ENCODE results near the gene PLEKHM3. TPM values are rescaled to one million over a fixed set of nuclear protein-coding genes. Genes with fewer than 3 reads are reported as not detected.
"Not testable (repeated sequence)": the region's sequence is repeated elsewhere in the genome, so short reads cannot be mapped to it uniquely, and the experiment has no call there.

Gene PLEKHM3
- total RNA-seq, 1 donor from 2014 or later: 15.2 TPM

GRCh38 chr2:207926133-207926988 is 99.0 kb downstream of the PLEKHM3 start:
- DNase-seq (ENCODE audit: low spot score): no peak

- no peak for DNase-seq (ENCODE audit: low spot score)
These were observed 99.7 kb downstream of the PLEKHM3 start for GRCh38 chr2:207925601-207926000.

GRCh38 chr2:207921606-207922005 is 103.7 kb downstream of the PLEKHM3 start:
- no peak for DNase-seq (ENCODE audit: low spot score)

- no peak for DNase-seq (ENCODE audit: low spot score)
These were observed 104.6 kb downstream of the PLEKHM3 start for GRCh38 chr2:207920721-207921120.

DNA sequence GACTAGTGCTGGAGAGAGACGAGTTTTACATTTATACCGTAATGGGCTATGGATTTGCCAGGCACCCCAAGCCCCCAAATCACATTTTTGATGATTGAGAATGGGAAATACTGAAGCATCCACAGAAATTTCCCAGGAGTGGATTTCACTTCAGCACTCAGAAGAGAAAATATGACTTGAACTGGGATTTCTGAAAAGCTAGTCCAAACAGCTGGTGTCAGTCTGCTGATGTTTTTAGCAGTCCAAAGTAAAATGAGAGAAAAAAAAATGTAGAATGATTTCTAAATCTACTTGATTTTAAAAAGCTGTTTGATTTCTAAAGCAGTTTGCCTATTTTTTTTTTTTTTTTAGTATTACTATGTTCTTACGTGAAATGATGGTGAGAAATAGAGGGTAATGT is 105.0 kb downstream of the PLEKHM3 start:
- DNase-seq (ENCODE audit: low spot score): no peak

- DNase-seq (ENCODE audit: low spot score): no peak
These were observed 106.0 kb downstream of the PLEKHM3 start for GRCh38 chr2:207919164-207919919.

DNA sequence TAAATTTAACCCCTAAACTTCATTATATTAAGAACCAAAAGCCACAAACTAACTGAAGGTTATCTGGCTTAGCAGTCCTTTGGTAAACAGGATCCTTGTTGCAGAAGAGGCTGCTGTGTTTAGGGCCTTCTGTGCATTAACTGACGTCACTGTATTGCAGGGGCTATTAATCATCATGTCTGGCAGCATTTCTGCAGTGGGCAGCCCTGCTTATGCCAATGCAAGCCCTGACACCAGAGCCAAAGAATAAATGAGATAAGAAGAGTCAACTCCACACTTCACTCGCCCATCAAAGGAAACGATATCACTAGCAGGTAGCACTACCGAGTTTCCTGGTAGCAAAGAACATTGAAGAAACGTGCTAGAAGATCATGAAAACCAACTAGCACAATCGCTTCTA is 110.6 kb downstream of the PLEKHM3 start:
- DNase-seq (ENCODE audit: low spot score): no peak

GRCh38 chr2:207913772-207914358 is 111.5 kb downstream of the PLEKHM3 start:
- no peak for DNase-seq (ENCODE audit: low spot score)

DNA sequence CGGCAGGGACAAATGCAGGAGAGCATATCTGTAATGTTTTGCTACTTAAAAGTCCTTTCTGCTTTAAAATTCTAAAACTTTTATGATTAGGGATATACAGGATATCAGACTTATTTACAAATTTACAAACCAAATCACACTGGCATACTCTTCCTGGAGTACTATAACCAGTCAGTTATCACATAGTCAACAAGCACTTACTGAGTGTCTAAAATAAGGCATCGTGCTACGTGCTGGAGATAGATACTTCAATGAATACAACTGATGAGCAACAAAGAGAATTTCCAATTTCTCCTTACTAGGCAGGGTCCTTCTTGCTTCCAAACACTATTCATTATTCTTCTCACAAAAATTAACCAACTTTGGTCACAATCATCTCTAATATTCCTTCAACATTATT is 113.5 kb downstream of the PLEKHM3 start:
- no peak for DNase-seq (ENCODE audit: low spot score)

DNA sequence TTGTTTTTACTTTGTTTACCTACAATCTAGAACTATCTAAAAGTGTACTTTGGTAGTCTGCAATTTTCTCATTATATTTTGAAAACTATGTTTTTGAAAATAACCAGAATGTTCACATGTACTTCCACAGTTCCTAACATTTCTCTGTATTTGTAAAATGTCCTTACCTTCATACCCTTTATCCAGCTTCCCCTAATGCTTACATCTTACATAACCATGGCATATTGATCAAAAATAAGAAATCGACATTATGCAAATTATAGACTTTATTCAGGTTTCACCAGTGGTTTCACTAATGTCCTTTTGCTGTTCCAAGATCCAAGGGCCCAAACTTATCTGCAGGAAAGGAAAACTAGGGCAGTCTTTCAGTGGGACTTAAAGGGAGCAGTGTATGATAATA is 114.1 kb downstream of the PLEKHM3 start:
- no peak for DNase-seq (ENCODE audit: low spot score)

DNA sequence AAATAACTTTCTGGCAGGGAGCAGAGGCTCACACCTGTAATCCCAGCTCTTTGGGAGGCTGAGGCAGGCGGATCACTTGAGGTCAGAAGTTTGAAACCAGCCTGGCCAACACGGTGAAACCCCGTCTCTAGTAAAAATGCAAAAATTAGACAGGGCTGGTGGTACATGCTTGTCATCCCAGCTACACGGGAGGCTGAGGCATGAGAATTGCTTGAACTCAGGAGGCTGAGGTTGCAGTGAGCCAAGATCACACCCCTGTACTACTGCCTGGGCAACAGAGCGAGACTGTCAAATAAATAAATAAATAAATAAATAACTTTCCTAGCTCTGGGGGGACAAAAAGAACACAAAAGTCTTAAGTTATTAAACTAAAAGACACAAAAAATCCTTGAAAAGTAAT is 118.8 kb downstream of the PLEKHM3 start:
- not testable (repeated sequence) for DNase-seq (ENCODE audit: low spot score)

GRCh38 chr2:207905546-207905945 is 119.8 kb downstream of the PLEKHM3 start:
- DNase-seq (ENCODE audit: low spot score): no peak

GRCh38 chr2:207903236-207903635 is 122.1 kb downstream of the PLEKHM3 start:
- no peak for DNase-seq (ENCODE audit: low spot score)

- DNase-seq (ENCODE audit: low spot score): no peak
These were observed 122.5 kb downstream of the PLEKHM3 start for GRCh38 chr2:207902821-207903220.

GRCh38 chr2:207901829-207902228 is 123.5 kb downstream of the PLEKHM3 start:
- no peak for DNase-seq (ENCODE audit: low spot score)

GRCh38 chr2:207901401-207901800 is 123.9 kb downstream of the PLEKHM3 start:
- no peak for DNase-seq (ENCODE audit: low spot score)

DNA sequence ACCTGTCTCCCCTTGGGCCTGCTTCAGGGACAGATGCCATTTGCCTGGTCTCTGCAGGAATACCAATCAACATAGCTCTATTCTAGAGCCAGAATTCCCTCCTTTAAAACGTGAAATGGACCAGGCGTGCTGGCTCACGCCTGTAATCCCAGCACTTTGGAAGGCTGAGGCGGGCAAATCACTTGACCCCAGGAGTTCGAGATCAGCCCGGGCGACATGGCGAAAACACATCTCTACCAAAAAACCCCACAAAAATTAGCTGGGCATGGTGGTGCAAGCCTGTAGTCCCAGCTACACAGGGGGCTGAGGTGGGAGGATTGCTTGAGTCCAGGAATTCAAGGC is 127.0 kb downstream of the PLEKHM3 start:
- no peak for DNase-seq (ENCODE audit: low spot score)

GRCh38 chr2:207897541-207898353 is 127.6 kb downstream of the PLEKHM3 start:
- no peak for DNase-seq (ENCODE audit: low spot score)

DNA sequence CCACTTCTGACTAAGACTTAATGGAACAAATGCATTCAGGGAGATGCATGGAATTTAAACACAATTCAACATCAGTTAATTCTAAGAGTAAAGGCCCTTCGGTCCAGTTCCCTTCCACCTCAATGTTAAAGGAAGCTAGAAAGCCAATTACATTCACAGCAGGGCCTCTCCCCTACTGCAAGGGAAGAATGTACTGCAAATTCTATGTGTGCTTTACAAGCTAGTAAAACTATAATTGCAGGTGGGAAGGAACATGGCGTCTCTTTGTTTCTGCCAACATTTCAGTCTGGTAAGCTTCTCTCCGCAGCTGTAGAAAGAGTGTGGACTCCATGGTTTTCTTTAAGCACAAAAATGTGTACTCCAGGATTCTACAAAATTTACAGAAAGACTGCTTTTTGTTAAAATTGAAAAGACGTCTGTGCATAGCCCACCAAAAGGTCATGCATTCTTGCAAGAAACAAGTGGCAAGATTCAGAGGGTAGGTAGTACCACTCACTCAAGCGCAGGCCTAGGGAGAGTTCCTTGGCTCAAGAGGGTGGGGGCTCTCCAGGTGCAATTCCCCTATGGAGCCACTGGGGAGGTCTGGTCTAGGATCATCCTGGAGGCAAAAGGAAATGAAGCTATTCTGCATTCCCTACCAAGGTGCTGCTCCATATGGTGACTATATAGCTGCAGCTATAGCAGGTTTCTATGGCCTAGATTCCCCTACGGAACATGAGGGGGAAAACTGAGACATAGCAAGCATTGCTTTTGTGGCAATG is 128.6 kb downstream of the PLEKHM3 start:
- no peak for DNase-seq (ENCODE audit: low spot score)

DNA sequence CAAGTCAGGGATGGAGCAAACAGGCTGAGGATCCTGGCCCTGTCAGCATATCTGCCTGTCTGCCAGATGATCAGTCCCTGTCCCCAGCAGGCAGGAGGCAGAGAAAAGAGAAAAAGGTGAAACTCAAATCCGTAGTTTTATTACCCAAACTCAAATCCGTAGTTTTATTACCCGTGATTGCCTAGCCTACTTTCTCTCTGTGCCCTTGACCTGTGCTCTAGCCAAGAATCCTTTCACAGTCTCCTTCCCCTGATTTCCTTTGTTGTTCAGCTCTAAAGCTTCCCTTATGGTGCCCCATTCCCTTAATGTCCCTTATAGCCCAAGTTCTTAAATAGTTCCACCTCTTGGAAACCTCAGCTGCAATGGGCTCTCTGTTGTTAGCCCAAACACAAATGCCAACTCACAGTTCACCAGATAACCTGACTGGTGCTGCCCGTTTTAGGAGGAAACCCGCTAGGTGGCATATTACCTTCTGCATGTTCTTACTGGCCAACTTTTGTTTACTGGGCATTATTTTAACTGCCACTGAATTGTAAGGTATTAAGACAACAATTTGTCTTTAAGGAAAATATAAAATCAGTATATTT is 130.0 kb downstream of the PLEKHM3 start:
- DNase-seq (ENCODE audit: low spot score): no peak

Data from ureter (tissue), 1 donor.